Activated CD8-positive, alpha-beta memory T cell treated with anti-CD3 and anti-CD28 coated beads, Interleukin-2, amount 10 ng/mL, durations not matched to agents 7 days and 5 days (primary cell): ENCODE data around the gene SH3GLB2. TPM values are rescaled to one million over a fixed set of nuclear protein-coding genes. Genes with fewer than 3 reads are reported as not detected.

ENCODE experiments used
- ATAC-seq: fragments of 150-1000 bp; cut with Tn5 transposase; one replicate; pipeline ENCODE4 v1.10.0; 2021; ENCODE audit warnings: moderate library complexity
- CTCF ChIA-PET: fragments of 350-600 bp; sonication (Branson Sonifier 250); formaldehyde crosslinking; loops from one replicate; lab custom pipeline; 2021; ENCODE audit warnings: antibody characterized with exemption; lab: Charles Lee
- DNase-seq: peaks from one replicate; pipeline ENCODE4 v3.0.0-alpha.2; 2020
- H3K27ac Mint-ChIP-seq: one replicate; pipeline ENCODE4 v1.8.0; 2021; ENCODE audit warnings: mild to moderate bottlenecking, mixed read lengths
- H3K27me3 Mint-ChIP-seq: one replicate; pipeline ENCODE4 v1.8.0; 2021; ENCODE audit warnings: mixed read lengths
- H3K36me3 Mint-ChIP-seq: one replicate; pipeline ENCODE4 v1.8.0; 2021; ENCODE audit warnings: mild to moderate bottlenecking, mixed read lengths
- H3K4me1 Mint-ChIP-seq: one replicate; pipeline ENCODE4 v1.8.0; 2021; ENCODE audit warnings: mixed read lengths
- H3K4me3 Mint-ChIP-seq: one replicate; pipeline ENCODE4 v1.8.0; 2021; ENCODE audit warnings: mild to moderate bottlenecking, moderate library complexity, mixed read lengths
- H3K9me3 Mint-ChIP-seq: one replicate; pipeline ENCODE4 v1.8.0; 2022; ENCODE audit warnings: low read depth, mixed read lengths
- total RNA-seq, 2 experiments: library from RNA; stranded (reverse); gene quantifications; one replicate each; pipeline ENCODE4 v1.2.3, GENCODE V29; 2021

SH3GLB2 gene
- 10 to 100 TPM; 76.8 to 93.4 TPM for total RNA-seq

DNA sequence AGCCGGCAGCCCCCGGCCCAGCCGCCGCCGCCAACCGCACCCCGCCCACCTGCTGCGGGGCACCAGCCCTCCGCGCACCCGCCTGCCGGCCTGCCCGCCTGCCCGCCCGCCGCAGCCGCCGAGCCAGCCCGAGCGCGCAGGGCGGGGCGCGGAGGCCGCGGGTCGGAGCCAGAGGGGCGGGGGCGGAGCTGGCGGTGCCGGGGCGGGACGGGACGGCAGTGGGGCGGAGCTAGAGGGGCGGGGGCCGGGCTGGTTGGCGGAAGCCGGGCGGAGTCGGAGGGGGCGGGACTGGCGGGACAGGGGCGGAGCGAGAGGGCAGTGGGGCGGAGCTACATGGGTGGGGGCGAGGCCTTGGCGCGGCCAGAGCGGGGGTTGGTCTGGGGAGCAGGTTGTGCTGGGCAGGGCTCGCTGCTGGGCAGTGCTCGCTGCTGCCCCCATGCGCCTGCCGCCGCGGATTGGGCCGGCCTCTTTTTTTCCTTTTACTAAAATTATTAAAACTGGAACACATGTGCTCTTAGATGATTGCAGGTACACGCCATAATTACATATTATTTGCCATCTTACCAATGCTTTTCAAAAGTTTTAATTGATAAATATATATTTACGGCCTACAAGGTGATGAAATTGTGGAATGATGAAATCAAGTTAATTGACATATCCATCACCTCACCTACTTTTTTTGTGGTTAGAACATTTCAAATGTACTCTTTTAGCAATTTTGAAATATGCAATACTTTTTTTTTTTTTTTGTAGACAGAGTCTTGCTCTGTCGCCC lies at the start of gene SH3GLB2:
TSS of gene SH3GLB2 (minus strand) at position 140 of the 775 bp plus-strand sequence. CDS start 177 bp downstream, outside the sequence.
- H3K27ac Mint-ChIP-seq, result peak within 1 kb of the TSS; percentile 78
- CTCF ChIA-PET, result interaction anchor here (0.6 to 2.2 kb wide), 10 partner anchors 14 to 209 kb away, joined by 3 to 7 read pairs (median 4); partner anchors contain the start of genes CRAT, DOLPP1 and ENDOG
- H3K9me3 Mint-ChIP-seq, result no peaks in the 10 kb centered on the region
- DNase-seq, result peak; percentile 95
- no peaks in the 10 kb centered on the region for H3K27me3 Mint-ChIP-seq
- H3K4me3 Mint-ChIP-seq, result peak within 1 kb of the TSS; percentile 80
- peak; percentile 89 for ATAC-seq
- H3K36me3 Mint-ChIP-seq, result no peaks in the 10 kb centered on the region
- H3K4me1 Mint-ChIP-seq, result peaks cover 25% of the 10 kb centered on the region

DNA sequence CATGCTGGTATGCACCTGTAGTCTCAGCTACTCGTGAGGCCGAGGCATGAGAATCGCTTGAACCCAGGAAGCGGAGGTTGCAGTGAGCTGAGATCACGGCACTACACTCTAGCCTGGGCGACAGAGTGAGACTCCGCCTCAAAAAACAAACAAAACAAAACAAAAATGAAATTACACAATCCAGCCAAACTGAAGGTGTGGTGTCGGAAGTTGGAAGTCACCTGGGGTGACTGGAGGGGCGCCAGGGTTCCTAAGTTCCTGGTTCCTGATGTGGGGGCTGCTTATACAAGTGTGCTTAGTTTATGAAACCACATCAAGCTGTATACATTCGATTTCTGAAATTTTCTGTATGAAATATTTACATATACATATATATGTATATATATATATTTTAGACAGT lies 49.1 kb upstream of the SH3GLB2 start:
- CTCF ChIA-PET, result interaction anchor here (1.2 to 1.5 kb wide), 2 partner anchors 8 to 66 kb away, joined by 3 read pairs; no protein-coding TSS in a partner anchor
- no peaks in the 10 kb centered on the region for H3K27me3 Mint-ChIP-seq

DNA sequence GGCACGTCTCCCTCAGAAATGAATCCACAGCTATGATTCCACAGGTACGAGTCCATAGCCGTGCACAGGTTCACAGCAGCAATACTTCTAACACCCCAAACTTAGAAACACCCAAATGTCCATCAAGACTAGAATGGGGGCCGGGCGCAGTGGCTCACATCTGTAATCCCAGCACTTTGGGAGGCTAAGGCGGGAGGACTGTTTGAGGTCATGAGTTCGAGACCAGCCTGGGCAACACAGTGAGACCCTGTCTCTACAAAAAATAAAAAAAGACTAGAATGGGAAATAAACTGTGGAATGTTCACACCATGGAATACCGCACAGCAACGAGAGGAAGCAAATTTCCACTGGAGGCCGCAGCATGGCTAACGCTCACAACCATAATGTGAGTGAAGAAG lies 48.5 kb upstream of the SH3GLB2 start:
- Mint-ChIP-seq H3K27ac (no peak overlapping the region), H3K27me3 (no peaks in the 10 kb centered on the region), H3K4me1 (peaks cover 43% of the 10 kb centered on the region), H3K4me3 (no peak overlapping the region), H3K36me3 (no peaks in the 10 kb centered on the region), H3K9me3 (no peaks in the 10 kb centered on the region)
- ATAC-seq (no peak), DNase-seq (no peak)
- CTCF ChIA-PET, result no interaction called here

More for the DNA sequence above, 49.1 kb upstream of the SH3GLB2 start:
- no peak for ATAC-seq
- Mint-ChIP-seq H3K9me3 (no peaks in the 10 kb centered on the region), H3K4me1 (peaks cover 41% of the 10 kb centered on the region), H3K4me3 (no peak overlapping the region), H3K27ac (no peak overlapping the region), H3K36me3 (no peaks in the 10 kb centered on the region)
- no peak for DNase-seq

DNA sequence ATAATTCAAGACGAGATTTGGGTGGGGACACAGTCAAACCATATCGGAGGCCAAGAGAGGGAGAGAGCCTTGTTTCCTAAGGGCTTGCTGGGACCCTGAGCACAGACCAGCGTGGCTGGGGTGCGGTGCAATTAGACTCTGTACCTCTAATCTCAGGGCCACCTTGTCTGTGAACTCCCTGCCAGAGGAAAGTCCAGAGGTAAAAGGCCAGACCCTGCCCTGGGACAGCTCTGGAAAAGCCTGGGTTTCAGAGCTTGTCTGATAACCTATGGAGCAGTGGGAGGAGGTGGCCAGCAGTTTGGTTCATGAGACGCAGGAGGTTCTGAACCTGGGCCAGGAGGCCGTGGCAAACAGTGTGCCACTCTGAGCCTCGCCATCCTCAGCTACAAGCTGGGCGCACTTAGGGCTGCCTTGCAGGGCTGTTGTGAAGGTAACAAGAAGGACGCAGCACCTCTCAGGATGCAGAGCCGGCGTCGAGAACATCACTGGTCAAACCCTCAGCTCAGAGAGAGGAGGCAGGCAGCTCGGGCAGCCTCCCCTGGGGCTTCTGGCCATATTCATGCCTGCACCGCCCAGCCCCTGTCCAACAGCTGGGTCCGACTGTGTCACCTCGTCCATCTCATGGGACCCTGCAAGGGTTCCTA lies 48.0 kb upstream of the SH3GLB2 start:
- Mint-ChIP-seq H3K4me1 (peaks cover 45% of the 10 kb centered on the region), H3K27ac (no peak overlapping the region), H3K27me3 (no peaks in the 10 kb centered on the region), H3K36me3 (no peaks in the 10 kb centered on the region), H3K9me3 (no peaks in the 10 kb centered on the region), H3K4me3 (no peak overlapping the region)
- CTCF ChIA-PET, result no interaction called here
- ATAC-seq (no peak), DNase-seq (no peak)

DNA sequence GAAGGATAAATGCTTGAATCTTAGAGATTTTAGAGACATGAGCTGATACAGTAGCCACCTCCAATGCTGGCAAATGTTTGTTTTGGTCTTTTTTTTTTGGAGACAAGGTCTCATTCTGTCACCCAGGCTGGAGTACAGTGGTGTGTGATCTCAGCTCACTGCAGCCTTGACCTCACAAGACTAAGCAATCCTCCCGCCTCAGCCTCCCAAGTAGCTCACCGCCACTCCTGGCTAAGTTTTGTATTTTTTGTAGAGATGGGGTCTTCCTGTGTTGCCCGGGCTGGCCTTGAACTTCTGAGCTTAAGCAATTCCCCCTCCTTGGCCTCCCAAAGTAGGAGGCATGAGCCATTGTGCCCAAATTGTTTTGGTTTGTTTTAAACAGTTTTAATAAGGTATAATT lies 46.0 kb upstream of the SH3GLB2 start:
- Mint-ChIP-seq H3K4me1 (peaks cover 47% of the 10 kb centered on the region), H3K36me3 (no peaks in the 10 kb centered on the region), H3K27me3 (no peaks in the 10 kb centered on the region), H3K27ac (peak overlapping the region; percentile 28), H3K9me3 (no peaks in the 10 kb centered on the region), H3K4me3 (no peak overlapping the region)
- CTCF ChIA-PET, result interaction anchor here (1.2 to 1.9 kb wide), 2 partner anchors 57 to 100 kb away, joined by 3 to 9 read pairs; no protein-coding TSS in a partner anchor
- DNase-seq (no peak), ATAC-seq (no peak)

DNA sequence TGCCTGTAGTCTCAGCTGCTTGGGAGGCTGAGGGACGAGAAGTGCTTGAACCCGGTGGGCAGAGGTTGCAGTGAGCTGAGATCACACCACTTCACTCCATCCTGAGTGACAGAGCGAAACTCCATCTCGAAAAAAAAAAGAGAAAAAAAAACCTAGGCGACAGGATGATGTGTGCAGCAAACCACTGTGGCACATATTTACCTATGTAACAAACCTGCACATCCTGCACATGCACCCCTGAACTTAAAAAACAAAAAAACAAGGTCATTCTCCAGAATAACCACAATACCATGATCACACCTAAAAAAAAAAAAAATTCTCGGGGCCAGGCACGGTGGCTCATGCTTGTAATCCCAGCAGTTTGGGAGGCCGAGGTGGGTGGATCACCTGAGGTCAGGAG lies 45.3 kb upstream of the SH3GLB2 start:
- no peak for DNase-seq
- peak overlapping the region; percentile 75 for H3K27ac Mint-ChIP-seq
- CTCF ChIA-PET, result interaction anchor here (1.2 to 1.9 kb wide), 2 partner anchors 58 to 100 kb away, joined by 3 to 9 read pairs; no protein-coding TSS in a partner anchor
- ATAC-seq, result peak; percentile 18
- no peaks in the 10 kb centered on the region for H3K9me3 Mint-ChIP-seq
- no peaks in the 10 kb centered on the region for H3K36me3 Mint-ChIP-seq
- H3K4me3 Mint-ChIP-seq, result peak overlapping the region; percentile 34
- peaks cover 49% of the 10 kb centered on the region for H3K4me1 Mint-ChIP-seq
- H3K27me3 Mint-ChIP-seq, result no peaks in the 10 kb centered on the region

DNA sequence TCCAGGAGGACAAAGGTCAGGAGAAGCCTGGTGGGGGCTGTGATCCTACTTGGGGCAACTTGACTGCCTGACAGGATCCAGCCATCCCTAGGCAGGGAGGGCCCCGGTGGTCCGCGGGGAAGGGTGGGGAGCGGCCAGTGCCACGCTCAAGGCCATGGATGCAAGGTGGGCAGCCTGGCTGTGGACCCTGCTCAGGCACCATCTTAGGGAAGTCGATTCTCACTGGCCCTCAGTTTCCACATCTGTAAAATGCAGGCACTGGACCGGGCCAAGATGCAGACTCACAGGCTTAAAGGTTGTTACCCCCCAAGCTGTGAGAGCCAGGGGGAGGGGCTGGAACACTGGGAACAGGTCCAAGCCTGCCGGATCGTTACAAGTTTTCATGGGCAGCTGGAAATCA lies 44.0 kb upstream of the SH3GLB2 start:
- H3K27ac Mint-ChIP-seq, result peak overlapping the region; percentile 58
- CTCF ChIA-PET, result interaction anchor here (0.7 to 1.7 kb wide), 2 partner anchors 31 to 103 kb away, joined by 3 read pairs; no protein-coding TSS in a partner anchor

DNA sequence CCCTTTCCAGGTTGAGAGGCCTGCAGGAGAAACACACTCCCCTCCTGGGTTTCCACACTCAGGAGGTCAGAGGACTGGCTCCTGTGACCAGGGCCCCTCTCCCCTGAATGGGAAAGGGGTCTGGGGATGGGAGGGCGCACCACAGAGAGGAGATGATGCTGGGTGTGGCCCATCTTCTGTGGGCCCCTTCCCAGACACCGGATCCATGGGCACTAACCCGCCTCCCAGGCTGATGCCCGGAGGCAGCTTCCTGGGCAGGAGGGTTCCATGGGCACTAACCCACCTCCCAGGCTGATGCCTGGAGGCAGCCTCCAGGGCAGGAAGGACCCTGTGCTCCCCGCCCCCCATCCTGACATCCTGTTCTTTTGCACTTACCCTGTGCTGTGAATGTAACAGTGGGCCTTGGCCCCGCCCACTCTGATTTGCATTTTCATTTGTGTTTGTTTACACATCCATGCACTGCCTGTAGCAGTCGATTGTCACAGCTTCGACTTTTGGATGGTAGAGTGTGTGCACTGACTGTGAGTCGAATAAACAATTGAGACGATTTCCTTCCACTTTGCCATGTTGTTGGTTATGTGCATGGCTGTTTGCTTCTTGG lies 43.5 kb upstream of the SH3GLB2 start:
- Mint-ChIP-seq H3K4me3 (no peak overlapping the region), H3K36me3 (no peaks in the 10 kb centered on the region), H3K27ac (peak overlapping the region; percentile 58), H3K4me1 (peaks cover 52% of the 10 kb centered on the region), H3K9me3 (no peaks in the 10 kb centered on the region), H3K27me3 (no peaks in the 10 kb centered on the region)
- CTCF ChIA-PET, result interaction anchor here (1.7 kb wide), 1 partner anchor 31 kb away, joined by 3 read pairs; no protein-coding TSS in a partner anchor
- ATAC-seq (no peak), DNase-seq (peak; percentile 65)

More for the DNA sequence above, 44.0 kb upstream of the SH3GLB2 start:
- no peak overlapping the region for H3K4me3 Mint-ChIP-seq
- no peaks in the 10 kb centered on the region for H3K27me3 Mint-ChIP-seq
- DNase-seq, result no peak
- no peaks in the 10 kb centered on the region for H3K9me3 Mint-ChIP-seq
- ATAC-seq, result no peak
- no peaks in the 10 kb centered on the region for H3K36me3 Mint-ChIP-seq
- peaks cover 52% of the 10 kb centered on the region for H3K4me1 Mint-ChIP-seq

DNA sequence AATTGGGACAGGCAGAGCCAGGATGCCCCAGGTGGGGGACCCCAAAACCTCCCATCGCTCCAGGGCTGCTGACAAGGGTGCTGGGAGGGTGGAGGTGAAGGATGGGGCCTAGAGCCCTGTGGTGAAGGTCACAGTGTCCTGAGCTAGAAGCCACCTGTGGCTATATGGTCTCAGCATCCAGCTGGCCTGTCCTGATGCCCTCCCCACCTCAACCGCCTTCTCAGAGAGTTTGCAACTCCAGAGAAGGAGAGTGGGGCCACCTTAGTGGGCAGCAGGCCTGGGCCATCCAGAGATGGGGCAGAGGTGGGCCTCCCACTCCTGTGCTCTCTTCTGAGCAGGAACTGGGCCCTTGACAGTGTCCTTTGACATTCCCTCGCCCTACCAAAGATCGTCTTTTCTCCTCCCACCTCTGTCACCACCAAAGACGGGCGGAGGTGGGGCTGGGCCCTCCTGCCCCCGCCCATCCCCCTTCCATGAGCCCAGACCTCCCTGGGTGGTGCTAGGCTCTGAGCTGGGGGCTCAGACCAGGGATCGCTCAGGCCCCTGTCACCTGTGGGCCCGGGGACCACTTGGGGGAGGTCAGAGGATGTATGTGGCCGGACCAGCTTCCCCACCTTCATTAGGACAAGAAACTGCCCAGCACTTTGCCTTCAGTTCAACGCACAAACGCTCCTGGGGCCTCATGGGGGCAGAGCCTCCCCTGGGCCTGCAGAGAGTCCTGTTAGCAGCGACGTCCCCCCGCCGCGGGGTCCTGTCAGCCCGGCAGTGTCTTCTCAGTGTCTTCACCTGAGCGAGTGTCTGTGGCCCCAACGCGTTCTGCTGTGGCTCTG lies 42.8 kb upstream of the SH3GLB2 start:
- no peak for ATAC-seq
- Mint-ChIP-seq H3K36me3 (peaks cover under 1% of the 10 kb centered on the region), H3K4me1 (peaks cover 52% of the 10 kb centered on the region), H3K27ac (peak overlapping the region; percentile 40), H3K4me3 (no peak overlapping the region), H3K27me3 (no peaks in the 10 kb centered on the region), H3K9me3 (no peaks in the 10 kb centered on the region)
- no peak for DNase-seq
- CTCF ChIA-PET, result interaction anchor here (1.7 kb wide), 1 partner anchor 32 kb away, joined by 3 read pairs; no protein-coding TSS in a partner anchor

DNA sequence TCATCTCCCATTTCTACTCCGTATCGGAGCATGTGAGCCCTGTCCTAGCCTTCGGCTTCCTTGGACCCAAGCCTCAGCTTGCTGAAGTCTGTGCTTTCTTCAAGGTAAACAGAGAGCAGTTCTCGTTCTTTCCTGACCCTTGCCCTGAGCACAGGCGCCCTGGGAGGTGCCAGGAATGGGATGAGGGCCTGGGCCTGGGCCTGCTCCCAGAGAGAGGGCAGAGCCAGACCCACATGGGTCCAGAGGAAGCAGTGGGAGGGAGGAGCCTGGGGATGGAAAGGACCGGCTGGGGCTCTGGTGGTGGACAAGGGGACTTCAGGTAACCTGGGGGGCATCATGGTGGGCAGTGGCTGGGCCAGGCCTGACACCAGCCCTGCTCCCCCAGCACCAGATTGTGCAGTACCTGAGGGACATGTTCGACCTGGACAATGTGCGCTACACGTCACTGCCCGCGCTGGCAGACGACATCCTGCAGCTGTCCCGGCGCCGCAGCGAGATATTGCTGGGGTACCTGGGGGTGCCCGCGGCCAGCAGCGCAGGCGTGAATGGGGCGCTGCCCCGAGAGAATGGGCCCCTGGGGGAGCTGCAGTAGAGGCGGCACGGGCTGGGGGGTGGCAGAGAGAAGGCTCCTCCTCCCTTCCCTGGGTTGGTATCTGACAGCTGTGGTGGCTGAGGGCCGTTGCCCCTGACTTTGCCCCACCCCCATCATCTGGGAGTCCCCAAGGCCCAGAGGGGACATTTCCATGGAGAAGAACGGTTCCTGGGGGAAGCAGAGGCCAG lies 41.9 kb upstream of the SH3GLB2 start:
- ATAC-seq (no peak), DNase-seq (no peak)
- Mint-ChIP-seq H3K4me3 (no peak overlapping the region), H3K27me3 (no peaks in the 10 kb centered on the region), H3K36me3 (peaks cover 7% of the 10 kb centered on the region), H3K27ac (peak overlapping the region; percentile 79), H3K9me3 (no peaks in the 10 kb centered on the region), H3K4me1 (peaks cover 52% of the 10 kb centered on the region)
- CTCF ChIA-PET, result interaction anchor here (1.4 to 1.6 kb wide), 2 partner anchors 11 to 31 kb away, joined by 5 to 8 read pairs; partner anchors contain the start of gene DOLPP1

DNA sequence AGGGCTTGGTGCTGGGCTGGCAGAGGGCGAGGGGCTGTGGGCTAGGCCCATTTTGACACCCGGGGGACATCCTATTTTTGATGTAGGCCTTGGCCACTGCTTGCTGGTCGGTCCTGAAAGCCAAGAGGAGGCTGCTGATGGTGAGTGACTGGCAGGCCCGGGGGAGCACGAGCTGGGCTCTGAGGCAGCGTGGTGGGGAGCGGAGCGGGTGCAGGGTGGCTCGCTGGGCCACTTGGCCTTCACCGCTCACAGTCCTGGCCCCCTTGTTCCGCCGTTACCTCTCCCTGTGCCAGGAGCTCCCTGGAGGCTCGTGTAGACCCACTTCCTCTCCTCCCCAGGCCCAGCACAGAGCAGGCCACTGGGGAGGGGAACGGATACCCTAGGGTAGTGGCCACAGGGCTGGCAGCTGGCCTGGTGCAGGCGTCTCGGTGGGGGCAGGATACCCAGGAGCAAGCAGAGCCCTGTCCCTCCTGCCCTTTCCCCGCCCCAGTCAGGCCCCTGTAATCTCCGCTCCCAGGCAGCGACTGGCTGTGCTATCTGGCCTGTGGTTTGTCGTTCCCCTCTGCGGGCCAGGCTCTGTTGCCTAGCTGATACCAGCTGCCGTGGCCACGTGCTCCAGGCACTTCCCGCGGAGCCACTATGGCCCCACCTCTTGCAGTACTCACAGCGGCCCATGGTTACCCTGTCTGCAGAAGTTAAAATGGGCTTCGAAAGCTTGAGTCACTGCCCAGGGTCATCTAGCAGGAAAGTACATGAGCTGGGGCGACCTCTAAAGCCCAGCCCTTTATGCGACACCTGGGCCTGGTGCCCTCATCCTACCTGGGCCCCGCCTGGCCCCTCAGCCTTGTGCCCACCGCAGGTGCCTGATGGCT lies 41.1 kb upstream of the SH3GLB2 start:
- Mint-ChIP-seq H3K9me3 (no peaks in the 10 kb centered on the region), H3K4me3 (peak overlapping the region; percentile 6), H3K36me3 (peaks cover 7% of the 10 kb centered on the region), H3K4me1 (peaks cover 48% of the 10 kb centered on the region), H3K27me3 (no peaks in the 10 kb centered on the region), H3K27ac (peak overlapping the region; percentile 79)
- peak; percentile 90 for ATAC-seq
- DNase-seq, result peak; percentile 89
- CTCF ChIA-PET, result interaction anchor here (1.0 to 1.6 kb wide), 3 partner anchors 8 to 30 kb away, joined by 3 to 8 read pairs (median 5); partner anchors contain the start of gene DOLPP1
